Esophagus muscularis mucosa (tissue), 4 donors: ENCODE results near the gene IL17C. TPM values are rescaled to one million over a fixed set of nuclear protein-coding genes. Genes with fewer than 3 reads are reported as not detected.

ENCODE experiments used
- DNase-seq: peaks from one replicate; pipeline ENCODE4 v3.0.0-alpha.2; 2017; ENCODE audit errors: extremely low spot score
- H3K27ac ChIP-seq, 4 donors: fragments of 200-600 bp; sonication (generic); replicated peaks in 1 of 4; 1 replicate in 3 of 4; 2 replicates in 1 of 4; pipeline ENCODE4 v1.5.1; 2016 to 2019; ENCODE audit warnings: mild to moderate bottlenecking in 1 of 4
- H3K27me3 ChIP-seq, 4 donors: fragments of 200-600 bp; sonication (generic); one replicate each; pipeline versions ENCODE4 v1.5.1 to v1.6.0; 2016 to 2019
- H3K36me3 ChIP-seq, 4 donors: fragments of 200-600 bp; sonication (generic); one replicate each; pipeline ENCODE4 v1.5.1; 2016 to 2019
- H3K4me1 ChIP-seq, 4 donors: fragments of 200-600 bp; sonication (generic); one replicate each; pipeline ENCODE4 v1.5.1; 2016 to 2019
- H3K4me3 ChIP-seq, 4 donors: fragments of 200-600 bp; sonication (generic); 1 replicate in 2 of 4; 2 replicates in 2 of 4; pipeline ENCODE4 v1.5.1; 2016 to 2019; ENCODE audit warnings: mild to moderate bottlenecking in 4 of 4, moderate library complexity in 1 of 4
- H3K9me3 ChIP-seq, 4 donors: fragments of 200-600 bp; sonication (generic); 1 replicate in 3 of 4; 2 replicates in 1 of 4; pipeline ENCODE4 v1.5.1; 2016 to 2019
- EP300 ChIP-seq: sonication (generic); formaldehyde crosslinking; IDR thresholded peaks from one replicate; pipeline ENCODE4 v1.6.1; 2017; ENCODE audit warnings: antibody characterized with exemption
- POLR2A ChIP-seq: fragments of 450-650 bp; IDR thresholded peaks from one replicate; pipeline ENCODE4 v1.6.1; 2017; ENCODE audit warnings: antibody characterized with exemption, moderate library complexity, mild to moderate bottlenecking, low read depth
- POLR2AphosphoS5 ChIP-seq, 2 donors: sonication (generic); formaldehyde crosslinking; IDR thresholded peaks; one replicate each; pipeline ENCODE4 v1.6.1; 2017; ENCODE audit warnings: antibody characterized with exemption in 2 of 2
- WGBS: methylation state at CpG from one replicate; pipeline ENCODE4 v1.1.5; 2018; 5-methylcytosine and 5-hydroxymethylcytosine counted together
- intact Hi-C: fragments of 100-400 bp; cut with DNase I; formaldehyde crosslinking; loops from one replicate; pipeline ENCODE4 v1.15.1; 2023
- total RNA-seq, 4 donors: library from RNA; depleted of rRNA; stranded (reverse); fragments of >200 nt; gene quantifications; one replicate each; pipeline versions ENCODE4 v1.1.0 to v1.2.1, GENCODE V29; 2016
- TF ChIP-seq, protein P1 (sequence below), 3 experiments: fragments of 200-600 bp in 2 of 3; fragments of 450-650 bp in 1 of 3; sonication (generic) in 2 of 3; IDR thresholded peaks; one replicate each; pipeline ENCODE4 v1.5.1; 2017 to 2019; ENCODE audit warnings: antibody characterized with exemption in 3 of 3, mild to moderate bottlenecking in 2 of 3, moderate library complexity in 1 of 3

The IL17C gene
- total RNA-seq, 4 donors from 2014 or later = not detected

DNA sequence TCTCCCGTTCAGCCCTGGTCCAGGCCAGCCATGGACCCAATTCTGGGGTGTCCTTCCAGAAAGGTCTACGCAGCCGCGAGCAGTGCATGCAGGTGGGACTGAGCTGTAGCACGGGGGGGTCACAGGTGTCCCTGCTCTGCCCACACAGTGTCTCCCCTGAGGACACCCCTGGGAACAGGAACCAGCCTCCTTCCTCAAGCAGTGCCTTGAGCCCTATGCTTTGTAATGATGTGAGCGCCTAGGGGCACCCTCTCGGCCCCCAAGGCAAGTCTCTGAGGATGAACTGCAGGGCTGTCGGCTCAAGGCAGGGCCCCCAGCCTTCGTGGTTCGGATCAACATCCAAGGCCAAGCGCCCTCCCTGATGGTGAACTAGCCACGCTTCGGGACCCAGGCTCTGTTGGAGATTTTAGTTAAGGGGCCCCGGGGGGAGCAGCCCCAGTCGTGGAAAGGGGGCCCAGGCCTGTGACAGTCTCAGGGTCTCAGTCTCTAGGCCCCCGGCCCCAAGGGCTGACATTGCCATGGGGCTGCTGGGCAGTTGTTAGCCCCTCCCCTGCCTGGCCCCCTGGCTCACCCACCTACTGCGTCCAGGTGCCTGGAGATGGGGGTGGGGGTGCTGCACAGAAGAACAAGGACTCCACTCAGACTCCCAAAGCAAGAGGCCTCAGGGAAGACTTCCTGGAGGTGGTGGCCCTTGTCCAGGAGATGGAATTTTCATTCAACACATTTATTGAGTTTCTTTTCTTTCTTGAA is 2.3 kb downstream of the IL17C start:
- H3K27ac ChIP-seq = no peak overlapping the region
- TF ChIP-seq EP300 = no peak
- TF ChIP-seq, protein P1, sequence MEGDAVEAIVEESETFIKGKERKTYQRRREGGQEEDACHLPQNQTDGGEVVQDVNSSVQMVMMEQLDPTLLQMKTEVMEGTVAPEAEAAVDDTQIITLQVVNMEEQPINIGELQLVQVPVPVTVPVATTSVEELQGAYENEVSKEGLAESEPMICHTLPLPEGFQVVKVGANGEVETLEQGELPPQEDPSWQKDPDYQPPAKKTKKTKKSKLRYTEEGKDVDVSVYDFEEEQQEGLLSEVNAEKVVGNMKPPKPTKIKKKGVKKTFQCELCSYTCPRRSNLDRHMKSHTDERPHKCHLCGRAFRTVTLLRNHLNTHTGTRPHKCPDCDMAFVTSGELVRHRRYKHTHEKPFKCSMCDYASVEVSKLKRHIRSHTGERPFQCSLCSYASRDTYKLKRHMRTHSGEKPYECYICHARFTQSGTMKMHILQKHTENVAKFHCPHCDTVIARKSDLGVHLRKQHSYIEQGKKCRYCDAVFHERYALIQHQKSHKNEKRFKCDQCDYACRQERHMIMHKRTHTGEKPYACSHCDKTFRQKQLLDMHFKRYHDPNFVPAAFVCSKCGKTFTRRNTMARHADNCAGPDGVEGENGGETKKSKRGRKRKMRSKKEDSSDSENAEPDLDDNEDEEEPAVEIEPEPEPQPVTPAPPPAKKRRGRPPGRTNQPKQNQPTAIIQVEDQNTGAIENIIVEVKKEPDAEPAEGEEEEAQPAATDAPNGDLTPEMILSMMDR (IDR thresholded peaks at IDR 0.05) = no peak
- no peak for TF ChIP-seq POLR2A
- no peak for TF ChIP-seq POLR2AphosphoS5 (IDR thresholded peaks at IDR 0.05)
- 62% methylated on average over 10 of the region's 17 CpGs for WGBS
- no peak for DNase-seq
- H3K36me3 ChIP-seq = peaks cover 0 to 8% (median 0%) of the 10 kb centered on the region in 4 donors
- H3K4me1 ChIP-seq = peaks cover 0 to 13% (median 0%) of the 10 kb centered on the region in 4 donors
- intact Hi-C loops = no loop called here
- no peak overlapping the region for H3K4me3 ChIP-seq
- no peaks in the 10 kb centered on the region for H3K9me3 ChIP-seq
- peaks cover 0 to 58% (median 24%) of the 10 kb centered on the region in 4 donors for H3K27me3 ChIP-seq

DNA sequence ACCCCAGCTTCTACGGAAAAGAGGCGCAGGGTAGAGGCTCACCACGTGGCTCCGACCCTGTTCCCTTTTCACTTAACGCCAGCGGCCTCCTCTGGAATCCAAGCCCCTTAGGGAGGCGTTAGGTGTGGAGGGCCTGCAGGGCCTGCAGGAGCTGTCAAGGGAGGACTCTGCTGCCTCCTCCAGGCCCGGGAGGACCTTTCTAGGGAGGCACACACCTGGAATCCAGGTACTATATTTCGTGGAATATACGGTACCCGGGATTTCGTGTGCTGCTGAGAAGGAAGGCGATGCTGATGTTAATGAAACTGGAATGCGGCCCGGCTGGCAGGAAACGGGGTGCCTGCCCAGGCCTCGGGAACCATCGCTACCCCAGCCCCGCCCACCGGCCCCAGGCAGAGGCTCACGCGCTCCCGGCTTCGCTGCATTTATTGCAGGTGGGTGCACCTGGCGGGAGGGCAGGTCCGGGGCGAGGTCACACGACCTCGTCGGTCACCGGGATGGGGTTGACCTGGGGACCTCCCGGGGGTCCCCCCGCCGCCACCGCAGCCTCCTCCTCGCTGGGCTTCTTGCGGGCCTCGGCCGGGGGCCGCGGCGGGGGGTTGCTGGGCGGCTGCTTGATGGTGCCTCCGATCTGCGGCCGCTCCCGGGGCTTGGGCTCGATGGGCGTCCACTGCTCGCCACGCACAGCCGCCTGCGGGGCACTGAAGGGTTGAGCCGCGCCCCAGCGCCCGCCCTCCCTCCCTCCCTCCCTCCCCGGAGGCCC is 4.7 kb downstream of the IL17C start:
- peaks cover 0 to 35% (median 22%) of the 10 kb centered on the region in 4 donors for H3K27me3 ChIP-seq
- no peak overlapping the region for H3K4me3 ChIP-seq
- intact Hi-C loops = no loop called here
- no peak for TF ChIP-seq POLR2AphosphoS5 (IDR thresholded peaks at IDR 0.05)
- no peak for TF ChIP-seq POLR2A
- TF ChIP-seq EP300 = no peak
- TF ChIP-seq, protein P1 (IDR thresholded peaks at IDR 0.05) = no peak
- no peaks in the 10 kb centered on the region for H3K9me3 ChIP-seq
- DNase-seq = no peak
- no peak overlapping the region for H3K27ac ChIP-seq
- peaks cover 0 to 8% (median 0%) of the 10 kb centered on the region in 4 donors for H3K36me3 ChIP-seq
- 87% methylated on average over 35 of the region's 58 CpGs for WGBS
- peaks cover 0 to 13% (median 0%) of the 10 kb centered on the region in 4 donors for H3K4me1 ChIP-seq

DNA sequence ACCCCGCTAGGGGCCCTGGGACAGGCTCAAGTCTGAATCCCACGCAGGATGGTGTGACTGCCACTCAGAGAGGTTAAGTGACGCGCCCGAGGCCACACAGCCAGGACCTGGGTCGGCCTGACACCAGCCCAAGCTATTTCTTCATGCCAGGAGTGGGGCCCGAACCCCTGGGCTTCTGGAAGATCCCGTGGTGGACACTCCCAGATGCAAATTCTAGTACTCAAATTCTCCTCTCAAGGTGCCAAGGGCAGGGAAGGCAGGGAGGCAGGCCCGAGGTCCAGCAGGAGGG is 5.2 kb downstream of the IL17C start:
- WGBS = no CpG with 5 or more reads among the region's 9 CpGs
- no peak for DNase-seq
- peaks cover 0 to 29% (median 17%) of the 10 kb centered on the region in 4 donors for H3K27me3 ChIP-seq
- no peaks in the 10 kb centered on the region for H3K9me3 ChIP-seq
- peaks cover 0 to 8% (median 0%) of the 10 kb centered on the region in 4 donors for H3K36me3 ChIP-seq
- peaks cover 0 to 13% (median 0%) of the 10 kb centered on the region in 4 donors for H3K4me1 ChIP-seq
- TF ChIP-seq EP300 (no peak), POLR2AphosphoS5 (IDR thresholded peaks at IDR 0.05) (no peak), POLR2A (no peak)
- TF ChIP-seq, protein P1 (IDR thresholded peaks at IDR 0.05) = no peak
- H3K4me3 ChIP-seq = no peak overlapping the region
- no peak overlapping the region for H3K27ac ChIP-seq
- intact Hi-C loops = no loop called here

DNA sequence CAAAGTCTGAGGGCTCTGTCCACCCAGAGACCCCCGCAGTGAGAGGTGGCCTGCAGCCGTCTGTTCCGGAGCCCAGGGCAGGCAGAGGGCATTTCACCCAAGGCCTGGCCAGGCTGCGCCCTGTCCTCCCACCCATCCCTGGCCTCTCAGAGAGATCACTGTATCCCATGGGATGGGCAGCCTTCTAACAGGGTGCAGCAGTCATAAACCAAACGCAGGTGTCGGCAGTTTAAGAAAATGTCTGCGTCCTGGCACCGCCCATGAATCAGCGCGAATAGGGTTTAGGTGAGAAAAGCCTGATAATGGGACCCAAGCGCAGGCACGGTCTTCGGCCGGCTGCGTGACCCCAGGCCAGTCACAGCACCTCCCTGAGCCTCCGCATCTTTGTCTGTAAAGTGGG is 7.1 kb downstream of the IL17C start:
- no peak for DNase-seq

More for the DNA sequence above, 7.1 kb downstream of the IL17C start:
- H3K9me3 ChIP-seq = no peaks in the 10 kb centered on the region
- peaks cover 7 to 14% (median 10%) of the 10 kb centered on the region in 4 donors for H3K4me1 ChIP-seq
- WGBS = 98% methylated on average over 16 of the region's 16 CpGs
- intact Hi-C loops = no loop called here
- H3K27me3 ChIP-seq = peaks cover 0 to 12% (median 3%) of the 10 kb centered on the region in 4 donors
- H3K27ac ChIP-seq = no peak overlapping the region
- TF ChIP-seq POLR2AphosphoS5 (IDR thresholded peaks at IDR 0.05) (no peak), EP300 (no peak), POLR2A (no peak)
- TF ChIP-seq, protein P1 (IDR thresholded peaks at IDR 0.05) = no peak
- H3K36me3 ChIP-seq = peaks cover 0 to 8% (median 0%) of the 10 kb centered on the region in 4 donors
- no peak overlapping the region for H3K4me3 ChIP-seq
